DND-41 (cell line): ENCODE data around the gene ANKS1B.

Source experiments
- EZH2 ChIP-seq: IDR thresholded peaks from 3 replicates; pipeline ENCODE4 v1.6.1; 2012; ENCODE audit warnings: borderline replicate concordance, low read depth, mild to moderate bottlenecking, moderate library complexity, low read length, inconsistent platforms; ENCODE audit not compliant: severe bottlenecking
- TF ChIP-seq, protein P1 (sequence below): IDR thresholded peaks from 2 replicates; pipeline ENCODE4 v1.5.1; 2012; ENCODE audit warnings: borderline replicate concordance, low read length, moderate library complexity, mild to moderate bottlenecking; ENCODE audit not compliant: poor library complexity, severe bottlenecking; ENCODE audit errors: extremely low read depth

DNA sequence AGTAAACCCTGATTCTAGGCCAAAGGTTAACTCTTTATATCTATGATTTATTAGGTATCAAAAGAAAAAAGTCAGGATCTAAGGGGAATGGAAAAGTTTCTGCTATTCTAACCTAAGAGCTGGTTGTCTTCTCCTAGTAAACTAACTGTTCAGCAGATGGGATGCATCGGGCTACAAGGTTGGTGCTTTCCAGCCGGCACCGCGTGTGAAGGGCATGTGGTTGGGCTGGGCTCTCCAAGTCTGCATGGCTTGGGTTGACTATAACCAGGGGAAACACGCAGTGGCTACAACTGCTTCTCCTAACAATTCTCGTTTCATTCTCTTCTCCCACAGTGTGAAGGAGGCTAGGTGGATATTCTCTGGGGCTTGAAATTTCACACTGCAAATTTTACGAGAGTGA lies 985.2 kb downstream of the ANKS1B start:
- TF ChIP-seq, protein P1, sequence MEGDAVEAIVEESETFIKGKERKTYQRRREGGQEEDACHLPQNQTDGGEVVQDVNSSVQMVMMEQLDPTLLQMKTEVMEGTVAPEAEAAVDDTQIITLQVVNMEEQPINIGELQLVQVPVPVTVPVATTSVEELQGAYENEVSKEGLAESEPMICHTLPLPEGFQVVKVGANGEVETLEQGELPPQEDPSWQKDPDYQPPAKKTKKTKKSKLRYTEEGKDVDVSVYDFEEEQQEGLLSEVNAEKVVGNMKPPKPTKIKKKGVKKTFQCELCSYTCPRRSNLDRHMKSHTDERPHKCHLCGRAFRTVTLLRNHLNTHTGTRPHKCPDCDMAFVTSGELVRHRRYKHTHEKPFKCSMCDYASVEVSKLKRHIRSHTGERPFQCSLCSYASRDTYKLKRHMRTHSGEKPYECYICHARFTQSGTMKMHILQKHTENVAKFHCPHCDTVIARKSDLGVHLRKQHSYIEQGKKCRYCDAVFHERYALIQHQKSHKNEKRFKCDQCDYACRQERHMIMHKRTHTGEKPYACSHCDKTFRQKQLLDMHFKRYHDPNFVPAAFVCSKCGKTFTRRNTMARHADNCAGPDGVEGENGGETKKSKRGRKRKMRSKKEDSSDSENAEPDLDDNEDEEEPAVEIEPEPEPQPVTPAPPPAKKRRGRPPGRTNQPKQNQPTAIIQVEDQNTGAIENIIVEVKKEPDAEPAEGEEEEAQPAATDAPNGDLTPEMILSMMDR: no peak
- TF ChIP-seq EZH2: no peak
